K562 (cell line): ENCODE data around the gene RBPMS2. TPM values are rescaled to one million over a fixed set of nuclear protein-coding genes. Genes with fewer than 3 reads are reported as not detected.
A peak's percentile ranks its signal among the peaks of the same experiment; 100 is the strongest.

ENCODE experiments used
- FOXM1 ChIP-seq, 2 experiments: fragments of 450-650 bp in 1 of 2; sonication (generic) in 1 of 2; formaldehyde crosslinking in 1 of 2; IDR thresholded peaks; 2 replicates each; pipeline versions ENCODE4 v1.6.1 to v1.9.0; 2017 to 2022; ENCODE audit warnings: low read depth in 2 of 2, mild to moderate bottlenecking in 2 of 2, missing genetic modification reagents in 1 of 2, moderate library complexity in 1 of 2
- L3MBTL2 ChIP-seq: fragments of 450-650 bp; IDR thresholded peaks from 2 replicates; pipeline ENCODE4 v1.6.1; 2016; ENCODE audit warnings: mild to moderate bottlenecking, moderate library complexity
- MAZ ChIP-seq, 2 experiments: fragments of 450-650 bp in 1 of 2; sonication (generic) in 1 of 2; formaldehyde crosslinking; IDR thresholded peaks in 1 of 2; conservative IDR thresholded peaks in 1 of 2; 2 replicates each; pipeline versions ENCODE4 v1.4.0 to v1.5.0; 2020; ENCODE audit warnings: mild to moderate bottlenecking in 1 of 2, missing genetic modification reagents in 1 of 2
- MGA ChIP-seq: fragments of 450-650 bp; IDR thresholded peaks from 2 replicates; pipeline ENCODE4 v1.6.1; 2016; ENCODE audit warnings: mild to moderate bottlenecking, moderate library complexity
- ZFX ChIP-seq: sonication (generic); formaldehyde crosslinking; IDR thresholded peaks from 2 replicates; pipeline ENCODE4 v1.8.0; 2022; ENCODE audit warnings: mild to moderate bottlenecking, missing genetic modification reagents, moderate library complexity
- polyA plus RNA-seq, 8 experiments: library from polyadenylated mRNA; depleted of rRNA in 4 of 8; stranded (reverse) in 5 of 8; unstranded in 3 of 8; fragments of >200 nt; fragmentation: Nextera tagmentation in 2 of 8; fragmentation: Illumina TruSeq in 1 of 8; extraction: Ambion mirVana in 2 of 8; extraction: Trizol in 1 of 8; gene quantifications; 2 replicates each; pipeline versions ENCODE4 v1.2.1 to v1.2.3, GENCODE V29; 2011 to 2014; ENCODE audit warnings: inconsistent platforms in 1 of 8, missing spikeins in 1 of 8
- total RNA-seq, 7 experiments: library from RNA; depleted of rRNA in 6 of 7; stranded (reverse); fragments of >200 nt in 6 of 7; fragmentation: Illumina TruSeq in 2 of 7; extraction: Trizol in 2 of 7; gene quantifications; 2 replicates each; pipeline versions ENCODE4 v1.2.1 to v1.2.3, GENCODE V29; 2011 to 2021; ENCODE audit warnings: low replicate concordance in 1 of 7

RBPMS2 gene
- total and polyA plus RNA-seq, 9 of the 15 experiments (the other 6 are each of a cell fraction or from before 2014, with no cell fraction given) = 0.11 to 2.6 (median 0.37) TPM; not detected in 1

GRCh38 chr15:64774037-64774628 lies 1.3 kb downstream of the RBPMS2 start (continued):
- peak; percentile 44; the same call in 1 of the 2 replicates for TF ChIP-seq MGA
- TF ChIP-seq ZFX (CRISPR knock-in tag) = peak; percentile 55
- TF ChIP-seq FOXM1 (IDR thresholded peaks at IDR 0.05; ENCODE audit: low read depth) = no peak
- 0 out of 2 replicates have a peak, but pooled peaks have one; percentile 23 for TF ChIP-seq FOXM1 (CRISPR knock-in tag; IDR thresholded peaks at IDR 0.05; ENCODE audit: low read depth)
- TF ChIP-seq L3MBTL2 = 0 out of 2 replicates have a peak, but pooled peaks have one; percentile 9
- TF ChIP-seq MAZ (CRISPR knock-in tag; conservative IDR thresholded peaks at IDR 0.05 in 1 of 2, IDR thresholded peaks at IDR 0.05 in 1 of 2) = 0 out of 4 replicates have a peak, but pooled peaks of 1 of the 2 experiments have one; percentile 24
